MCF 10A (cell line): Measurements from ENCODE around the gene ZNF729. TPM values are rescaled to one million over a fixed set of nuclear protein-coding genes. Genes with fewer than 3 reads are reported as not detected.

Experiments used
- Bru-seq: library from RNA; stranded (reverse); fragments of 400-500 nt; gene quantifications from one replicate; lab custom pipeline; 2021; lab: Mats Ljungman, UMichigan
- BruChase-seq, 2 experiments: library from RNA; stranded (reverse); fragments of 400-500 nt; gene quantifications; one replicate each; lab custom pipeline; 2021; lab: Mats Ljungman, UMichigan
- BruUV-seq: library from RNA; stranded (reverse); fragments of 400-500 nt; replicated peaks from 2 replicates; lab custom pipeline; 2021; lab: Mats Ljungman, UMichigan
- CTCF ChIA-PET: fragments of 300-600 bp; sonication (Branson Sonifier 250); formaldehyde crosslinking; extraction: SDS; loops from one replicate; lab custom pipeline; 2021; ENCODE audit warnings: antibody characterized with exemption, inconsistent platforms; lab: Yijun Ruan, JAX
- POLR2A ChIA-PET: fragments of 300-600, 350-650 bp; sonication (Branson Sonifier 250); formaldehyde crosslinking; extraction: SDS; loops from one replicate; lab custom pipeline; 2020; ENCODE audit warnings: antibody characterized with exemption, inconsistent platforms; lab: Yijun Ruan, JAX
- DNase-seq: peaks from one replicate; pipeline ENCODE4 v3.0.0-alpha.2; 2018; ENCODE audit not compliant: unreplicated experiment
- H3K27ac Mint-ChIP-seq: one replicate; pipeline ENCODE4 v1.8.0; 2022; ENCODE audit warnings: mild to moderate bottlenecking, low read depth, mixed read lengths; ENCODE audit not compliant: unreplicated experiment
- H3K27me3 Mint-ChIP-seq: one replicate; pipeline ENCODE4 v1.8.0; 2022; ENCODE audit warnings: mixed read lengths; ENCODE audit not compliant: insufficient read depth, unreplicated experiment
- H3K36me3 Mint-ChIP-seq: one replicate; pipeline ENCODE4 v1.8.0; 2022; ENCODE audit warnings: mild to moderate bottlenecking, moderate library complexity, mixed read lengths; ENCODE audit not compliant: insufficient read depth, unreplicated experiment
- H3K4me1 Mint-ChIP-seq: one replicate; pipeline ENCODE4 v1.8.0; 2022; ENCODE audit warnings: mixed read lengths; ENCODE audit not compliant: insufficient read depth, unreplicated experiment
- H3K4me3 Mint-ChIP-seq: one replicate; pipeline ENCODE4 v1.8.0; 2022; ENCODE audit warnings: mild to moderate bottlenecking, moderate library complexity, mixed read lengths; ENCODE audit not compliant: unreplicated experiment
- H3K9me3 Mint-ChIP-seq: one replicate; pipeline ENCODE4 v1.8.0; 2022; ENCODE audit warnings: mixed read lengths; ENCODE audit not compliant: unreplicated experiment
- intact Hi-C: fragments of 100-400 bp; cut with micrococcal nuclease; formaldehyde crosslinking; loops from 2 replicates; pipeline ENCODE4 v1.14.1; 2022
- long read RNA-seq: library from polyadenylated mRNA; stranded (forward); transcript quantifications from one replicate; pipeline ENCODE4 v2.0.0, GENCODE V29; 2022
- total RNA-seq: library from RNA; stranded (reverse); gene quantifications from 2 replicates; pipeline ENCODE4 v1.2.3, GENCODE V29; 2022
- TF ChIP-seq, protein P1 (sequence below): fragments of 200-600 bp; IDR thresholded peaks from one replicate; pipeline ENCODE4 v1.8.0; 2022; ENCODE audit warnings: antibody characterized with exemption, mild to moderate bottlenecking; ENCODE audit not compliant: unreplicated experiment

Gene ZNF729
- not detected in 2 replicates for total RNA-seq
- Bru-seq, nascent RNA, result not detected
- BruChase-seq, experiment 1, labeled RNA remaining after a 6-hour chase, result not detected
- BruChase-seq, experiment 2, labeled RNA remaining after a 2-hour chase, result not detected
- long read RNA-seq, result 0 reads

DNA sequence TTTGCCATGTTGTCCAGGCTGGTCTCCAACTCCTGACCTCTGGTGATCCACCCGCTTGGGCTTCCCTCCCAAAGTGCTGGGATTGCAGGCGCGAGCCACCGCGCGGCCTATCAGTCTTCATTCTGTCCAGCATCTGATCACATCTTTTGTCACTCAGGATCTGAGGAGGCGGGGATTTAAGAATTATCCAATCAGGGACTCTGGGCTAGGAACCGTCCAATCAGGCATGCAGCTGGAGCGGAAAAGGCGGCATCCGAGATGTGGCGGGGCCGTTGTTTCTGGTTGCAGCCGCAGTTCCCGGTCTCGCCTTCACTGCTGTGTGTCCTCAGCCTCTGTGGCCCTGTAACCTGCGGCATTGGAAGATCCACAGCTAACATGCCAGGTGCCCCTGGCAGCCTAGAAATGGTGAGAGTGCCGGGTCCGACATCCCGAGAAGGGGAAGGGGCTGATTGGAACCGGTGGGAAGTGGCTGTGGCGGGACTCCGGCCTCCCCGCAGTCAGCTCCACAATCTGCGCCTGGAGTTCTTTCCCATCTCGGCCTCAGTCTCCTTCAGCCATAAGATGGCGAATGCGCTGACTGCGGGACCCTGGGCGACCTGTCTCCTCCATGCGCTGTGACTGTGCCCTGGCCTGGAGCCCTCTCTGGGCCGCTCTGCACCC is at the start of gene ZNF729:
Gene ZNF729, plus strand, starts transcription at position 291 of the 660 bp plus-strand sequence. Its CDS starts 85 bp downstream, at position 376.
- H3K36me3 Mint-ChIP-seq, result no peaks in the 10 kb centered on the region
- no TSS peak for BruUV-seq
- TF ChIP-seq, protein P1, sequence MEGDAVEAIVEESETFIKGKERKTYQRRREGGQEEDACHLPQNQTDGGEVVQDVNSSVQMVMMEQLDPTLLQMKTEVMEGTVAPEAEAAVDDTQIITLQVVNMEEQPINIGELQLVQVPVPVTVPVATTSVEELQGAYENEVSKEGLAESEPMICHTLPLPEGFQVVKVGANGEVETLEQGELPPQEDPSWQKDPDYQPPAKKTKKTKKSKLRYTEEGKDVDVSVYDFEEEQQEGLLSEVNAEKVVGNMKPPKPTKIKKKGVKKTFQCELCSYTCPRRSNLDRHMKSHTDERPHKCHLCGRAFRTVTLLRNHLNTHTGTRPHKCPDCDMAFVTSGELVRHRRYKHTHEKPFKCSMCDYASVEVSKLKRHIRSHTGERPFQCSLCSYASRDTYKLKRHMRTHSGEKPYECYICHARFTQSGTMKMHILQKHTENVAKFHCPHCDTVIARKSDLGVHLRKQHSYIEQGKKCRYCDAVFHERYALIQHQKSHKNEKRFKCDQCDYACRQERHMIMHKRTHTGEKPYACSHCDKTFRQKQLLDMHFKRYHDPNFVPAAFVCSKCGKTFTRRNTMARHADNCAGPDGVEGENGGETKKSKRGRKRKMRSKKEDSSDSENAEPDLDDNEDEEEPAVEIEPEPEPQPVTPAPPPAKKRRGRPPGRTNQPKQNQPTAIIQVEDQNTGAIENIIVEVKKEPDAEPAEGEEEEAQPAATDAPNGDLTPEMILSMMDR, result no peak
- ChIA-PET CTCF (no interaction called here), POLR2A (no interaction called here)
- no peak within 1 kb of the TSS for H3K4me3 Mint-ChIP-seq
- peaks cover 17% of the 10 kb centered on the region for H3K9me3 Mint-ChIP-seq
- H3K27ac Mint-ChIP-seq, result no peak within 1 kb of the TSS
- DNase-seq, result no peak
- no peaks in the 10 kb centered on the region for H3K4me1 Mint-ChIP-seq
- intact Hi-C loops, result no loop called here
- no peaks in the 10 kb centered on the region for H3K27me3 Mint-ChIP-seq

DNA sequence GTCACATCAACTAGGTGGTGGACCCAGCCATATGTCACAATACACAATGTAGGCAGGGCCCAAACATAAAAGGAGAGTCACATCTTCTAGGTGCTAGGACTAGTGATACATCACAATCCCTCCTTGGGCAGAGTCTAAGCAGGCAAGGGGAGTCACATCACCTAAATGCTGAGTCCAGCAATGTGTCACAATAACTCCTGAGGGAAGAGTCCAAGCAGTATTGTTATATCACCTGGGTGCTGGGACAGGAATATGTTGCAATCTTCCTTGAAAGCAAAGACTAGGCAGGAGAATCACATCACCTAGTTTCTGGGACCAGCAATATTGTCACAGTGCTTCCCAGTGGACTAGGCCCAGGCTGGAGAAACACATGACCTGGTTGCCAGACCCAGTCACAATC is 29.4 kb upstream of the ZNF729 start:
- H3K4me3 Mint-ChIP-seq, result no peak overlapping the region
- no peaks in the 10 kb centered on the region for H3K36me3 Mint-ChIP-seq
- H3K27ac Mint-ChIP-seq, result no peak overlapping the region
- peaks cover 41% of the 10 kb centered on the region for H3K9me3 Mint-ChIP-seq
- ChIA-PET POLR2A (no interaction called here), CTCF (no interaction called here)
- BruUV-seq, result no TSS peak
- intact Hi-C loops, result no loop called here
- no peak for DNase-seq
- TF ChIP-seq, protein P1, result no peak
- H3K27me3 Mint-ChIP-seq, result no peaks in the 10 kb centered on the region
- no peaks in the 10 kb centered on the region for H3K4me1 Mint-ChIP-seq

DNA sequence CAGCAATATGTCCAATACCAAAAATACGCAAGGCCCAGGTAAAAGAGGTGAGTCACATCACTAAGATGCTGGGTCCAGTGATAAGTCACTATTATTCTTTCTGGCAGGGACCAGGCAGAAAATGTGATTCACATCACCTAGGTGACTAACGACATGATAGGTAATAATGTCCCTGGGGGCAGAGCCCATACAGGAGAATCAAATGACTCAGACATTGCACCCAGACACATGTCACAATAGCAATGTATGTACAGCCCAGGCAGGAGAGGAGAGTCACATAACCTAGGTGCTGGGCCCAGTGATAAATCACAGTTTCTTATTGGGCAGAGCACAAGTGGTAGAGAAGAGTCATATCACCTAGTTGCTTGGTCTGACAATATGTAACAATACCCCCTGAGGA is 28.9 kb upstream of the ZNF729 start:
- TF ChIP-seq, protein P1, result no peak
- CTCF ChIA-PET, result interaction anchor here (0.7 kb wide), 1 partner anchor 1788 kb away, joined by 3 read pairs; no protein-coding TSS in a partner anchor
- Mint-ChIP-seq H3K4me1 (no peaks in the 10 kb centered on the region), H3K27ac (no peak overlapping the region), H3K27me3 (no peaks in the 10 kb centered on the region), H3K36me3 (no peaks in the 10 kb centered on the region), H3K9me3 (peaks cover 36% of the 10 kb centered on the region), H3K4me3 (no peak overlapping the region)
- no peak for DNase-seq
- POLR2A ChIA-PET, result no interaction called here
- no TSS peak for BruUV-seq
- intact Hi-C loops, result no loop called here

DNA sequence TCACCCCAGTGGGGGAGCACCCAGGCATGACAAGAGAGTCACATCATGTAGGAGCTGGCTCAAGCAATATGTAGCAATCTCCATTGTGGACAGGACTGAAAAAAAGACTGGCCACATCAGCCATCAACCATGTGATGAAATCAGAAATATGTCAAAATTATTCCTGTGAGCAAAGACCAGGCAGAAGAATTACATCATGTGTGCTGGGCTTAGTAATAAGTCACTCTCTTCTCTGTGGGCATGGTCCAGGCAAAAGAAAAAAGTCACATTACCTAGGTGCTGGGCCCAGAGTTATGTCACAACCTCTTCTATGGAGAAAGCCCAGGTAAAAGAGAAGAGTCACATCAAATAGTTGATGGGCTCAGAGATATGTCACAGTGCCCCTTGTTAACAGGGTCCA is 28.3 kb upstream of the ZNF729 start:
- no TSS peak for BruUV-seq
- intact Hi-C loops, result no loop called here
- TF ChIP-seq, protein P1, result no peak
- CTCF ChIA-PET, result interaction anchor here (0.7 kb wide), 1 partner anchor 1788 kb away, joined by 3 read pairs; no protein-coding TSS in a partner anchor
- POLR2A ChIA-PET, result no interaction called here
- H3K4me1 Mint-ChIP-seq, result no peaks in the 10 kb centered on the region
- H3K27me3 Mint-ChIP-seq, result no peaks in the 10 kb centered on the region
- no peaks in the 10 kb centered on the region for H3K36me3 Mint-ChIP-seq
- no peak for DNase-seq
- no peak overlapping the region for H3K4me3 Mint-ChIP-seq
- no peak overlapping the region for H3K27ac Mint-ChIP-seq
- peaks cover 37% of the 10 kb centered on the region for H3K9me3 Mint-ChIP-seq
